Measurements from ENCODE around the gene UBQLN3. TPM values are rescaled to one million over a fixed set of nuclear protein-coding genes. Genes with fewer than 3 reads are reported as not detected.

Gene UBQLN3
- total and polyA plus RNA-seq, 2 of the 13 experiments (the other 11 are each of a cell fraction or from before 2014, with no cell fraction given), result 0.08 TPM; not detected in 1

- DNase-seq (ENCODE audit: low spot score) (no peak), FAIRE-seq (no peak), ATAC-seq (no peak)
- H2AFZ ChIP-seq (ENCODE audit: low read length), result no peak overlapping the region
- no peaks in the 10 kb centered on the region for H3K79me2 ChIP-seq (ENCODE audit: insufficient read depth, low read length)
- no TSS peak for BruUV-seq (replicated peaks)
- no peak overlapping the region for H3K27ac ChIP-seq (ENCODE audit: extremely low read length, insufficient read depth, low read length)
- H3K36me3 ChIP-seq (replicated peaks in 1 of 2; ENCODE audit: control insufficient read depth in 1 of 2, insufficient read depth in 2 of 2, low read length in 2 of 2), result no peaks in the 10 kb centered on the region
- WGBS (ENCODE audit: low lambda C conversion rate), result 17% methylated on average over 2 of the region's 3 CpGs
- no peak overlapping the region for H3K4me3 ChIP-seq (replicated peaks in 1 of 3; ENCODE audit: insufficient read depth in 1 of 3, low read depth in 2 of 3, low read length in 3 of 3)
- H4K20me1 ChIP-seq (ENCODE audit: insufficient read depth, low read length), result no peaks in the 10 kb centered on the region
- intact Hi-C loops (cut with micrococcal nuclease; ENCODE audit: unreplicated experiment) (no loop called here), in situ Hi-C loops (cut with HindIII; ENCODE audit: extremely low pct_ligation_motif_present, low pct_unique_long_range_greater_than_20kb) (no loop called here)
- H3K9me3 ChIP-seq (ENCODE audit: low read length), result no peaks in the 10 kb centered on the region
- H3K9ac ChIP-seq (ENCODE audit: insufficient read depth, low read depth, low read length), result no peak overlapping the region
- no peaks in the 10 kb centered on the region for H3K27me3 ChIP-seq (ENCODE audit: control insufficient read depth in 1 of 2, insufficient read depth in 2 of 2, low read length in 2 of 2)
- ChIA-PET CTCF (ENCODE audit: low intra/inter-chr PET ratio, low total read pairs) (no interaction called here), POLR2A (no interaction called here)
- no peak overlapping the region for H3K4me2 ChIP-seq (ENCODE audit: low read depth, low read length)
- H3K4me1 ChIP-seq (ENCODE audit: insufficient read depth, low read length), result no peaks in the 10 kb centered on the region
- TF ChIP-seq ZNF777 (CRISPR knock-in tag; IDR thresholded peaks at IDR 0.05) (no peak), MNT (IDR thresholded peaks at IDR 0.05) (0 out of 2 replicates have a peak, but pooled peaks have one; percentile 37)
Measured at GRCh38 chr11:5556596-5557188, 46.9 kb upstream of the UBQLN3 start.

- H3K4me2 ChIP-seq (ENCODE audit: low read depth, low read length), result no peak overlapping the region
- H3K9ac ChIP-seq (ENCODE audit: insufficient read depth, low read depth, low read length), result no peak overlapping the region
- FAIRE-seq, result no peak
- intact Hi-C loops (cut with micrococcal nuclease; ENCODE audit: unreplicated experiment), result no loop called here
- H3K4me1 ChIP-seq (ENCODE audit: insufficient read depth, low read length), result no peaks in the 10 kb centered on the region
- POLR2A ChIA-PET, result no interaction called here
- DNase-seq (ENCODE audit: low spot score), result no peak
- TF ChIP-seq ZNF580 (CRISPR knock-in tag; IDR thresholded peaks at IDR 0.05; ENCODE audit: borderline replicate concordance, low read depth) (no peak), HHEX (CRISPR knock-in tag; IDR thresholded peaks at IDR 0.05) (no peak), NR3C1 (CRISPR knock-in tag; IDR thresholded peaks at IDR 0.05) (no peak), SMARCE1 (IDR thresholded peaks at IDR 0.05; ENCODE audit: borderline replicate concordance) (no peak), ZNF224 (CRISPR knock-in tag; IDR thresholded peaks at IDR 0.05) (no peak), IRF9 (CRISPR knock-in tag; IDR thresholded peaks at IDR 0.05; ENCODE audit: borderline replicate concordance) (no peak)
- no peak for ATAC-seq
- no peaks in the 10 kb centered on the region for H3K36me3 ChIP-seq (replicated peaks in 1 of 2; ENCODE audit: control insufficient read depth in 1 of 2, insufficient read depth in 2 of 2, low read length in 2 of 2)
- H3K4me3 ChIP-seq (replicated peaks in 1 of 3; ENCODE audit: insufficient read depth in 1 of 3, low read depth in 2 of 3, low read length in 3 of 3), result no peak overlapping the region
- H3K27ac ChIP-seq (ENCODE audit: extremely low read length, insufficient read depth, low read length), result no peak overlapping the region
- H4K20me1 ChIP-seq (ENCODE audit: insufficient read depth, low read length), result no peaks in the 10 kb centered on the region
- CTCF ChIA-PET (ENCODE audit: low intra/inter-chr PET ratio, low total read pairs), result no interaction called here
- no peak overlapping the region for H2AFZ ChIP-seq (ENCODE audit: low read length)
- in situ Hi-C loops (cut with HindIII; ENCODE audit: extremely low pct_ligation_motif_present, low pct_unique_long_range_greater_than_20kb), result no loop called here
- no peaks in the 10 kb centered on the region for H3K9me3 ChIP-seq (ENCODE audit: low read length)
- H3K79me2 ChIP-seq (ENCODE audit: insufficient read depth, low read length), result no peaks in the 10 kb centered on the region
- no peaks in the 10 kb centered on the region for H3K27me3 ChIP-seq (ENCODE audit: control insufficient read depth in 1 of 2, insufficient read depth in 2 of 2, low read length in 2 of 2)
- BruUV-seq (replicated peaks), result no TSS peak
Measured at GRCh38 chr11:5553343-5553742, 43.6 kb upstream of the UBQLN3 start.
